A673 (cell line): Measurements from ENCODE around the gene ZNF717. TPM values are rescaled to one million over a fixed set of nuclear protein-coding genes. Genes with fewer than 3 reads are reported as not detected.
"Not testable (repeated sequence)": the region's sequence is repeated elsewhere in the genome, so short reads cannot be mapped to it uniquely, and the experiment has no call there.

Experiments used
- Bru-seq: library from RNA; stranded (reverse); fragments of 400-500 nt; gene quantifications from one replicate; lab custom pipeline; 2021; lab: Mats Ljungman, UMichigan
- BruChase-seq, 2 experiments: library from RNA; stranded (reverse); fragments of 400-500 nt; gene quantifications; one replicate each; lab custom pipeline; 2021; lab: Mats Ljungman, UMichigan
- BruUV-seq: library from RNA; stranded (reverse); fragments of 400-500 nt; replicated peaks from 2 replicates; lab custom pipeline; 2021; lab: Mats Ljungman, UMichigan
- CTCF ChIA-PET: fragments of 300-600 bp; sonication (Branson Sonifier 250); formaldehyde crosslinking; loops from one replicate; lab custom pipeline; 2022; ENCODE audit warnings: antibody characterized with exemption; lab: Charles Lee
- POLR2A ChIA-PET: fragments of 300-600 bp; sonication (Branson Sonifier 250); formaldehyde crosslinking; loops from one replicate; lab custom pipeline; 2022; ENCODE audit warnings: antibody characterized with exemption; ENCODE audit not compliant: low non-redundant PET; lab: Charles Lee
- DNase-seq: peaks from one replicate; pipeline ENCODE4 v3.0.0-alpha.2; 2015; ENCODE audit warnings: low spot score
- H3K27ac ChIP-seq: fragments of 200-600 bp; sonication (generic); 2 replicates; pipeline ENCODE4 v1.5.1; 2016; ENCODE audit warnings: mixed run types, low read depth, mild to moderate bottlenecking, mixed read lengths, antibody characterized with exemption, low read length; ENCODE audit not compliant: poor library complexity, severe bottlenecking
- H3K27me3 ChIP-seq: fragments of 200-600 bp; sonication (generic); replicated peaks from 2 replicates; pipeline ENCODE4 v1.6.1; 2017; ENCODE audit warnings: mixed run types, low read depth, mild to moderate bottlenecking, mixed read lengths, antibody characterized with exemption, low read length; ENCODE audit not compliant: insufficient read depth, poor library complexity
- H3K36me3 ChIP-seq: fragments of 200-600 bp; sonication (generic); 2 replicates; pipeline ENCODE4 v1.6.1; 2016; ENCODE audit warnings: mixed run types, mild to moderate bottlenecking, mixed read lengths, antibody characterized with exemption, low read length; ENCODE audit not compliant: insufficient read depth, poor library complexity, severe bottlenecking
- H3K4me1 ChIP-seq: fragments of 200-600 bp; sonication (generic); 2 replicates; pipeline ENCODE4 v1.6.1; 2017; ENCODE audit warnings: mixed run types, mild to moderate bottlenecking, mixed read lengths, antibody characterized with exemption, low read length; ENCODE audit not compliant: insufficient read depth, poor library complexity, severe bottlenecking
- H3K4me3 ChIP-seq: fragments of 200-600 bp; sonication (generic); 2 replicates; pipeline ENCODE4 v1.5.1; 2016; ENCODE audit warnings: low read depth, mixed run types, mild to moderate bottlenecking, mixed read lengths, low read length; ENCODE audit not compliant: poor library complexity, severe bottlenecking
- H3K9me3 ChIP-seq: fragments of 200-600 bp; sonication (generic); 2 replicates; pipeline ENCODE4 v1.6.1; 2016; ENCODE audit warnings: mixed run types, low read depth, mild to moderate bottlenecking, mixed read lengths, antibody characterized with exemption, low read length; ENCODE audit not compliant: poor library complexity, severe bottlenecking
- intact Hi-C: fragments of 100-400 bp; cut with micrococcal nuclease; formaldehyde crosslinking; loops from one replicate; pipeline ENCODE4 v1.10.0; 2022; ENCODE audit not compliant: unreplicated experiment
- long read RNA-seq: library from polyadenylated mRNA; stranded (forward); transcript quantifications from one replicate; pipeline ENCODE4 v2.0.0, GENCODE V29; 2022
- total RNA-seq: library from RNA; stranded (reverse); gene quantifications from 2 replicates; pipeline ENCODE4 v1.2.3, GENCODE V29; 2021
- TF ChIP-seq, protein P1 (sequence below): fragments of 300-800, 200-600 bp; sonication (generic); conservative IDR thresholded peaks from 2 replicates; pipeline ENCODE4 v1.5.1; 2017; ENCODE audit warnings: low read depth, mild to moderate bottlenecking, antibody characterized with exemption, low read length, moderate library complexity, mixed read lengths

The ZNF717 gene
- total RNA-seq (9.4 and 10.5 TPM in 2 replicates), Bru-seq, nascent RNA (percentile 60 among the genes with signal in this experiment), BruChase-seq, experiment 1, labeled RNA remaining after a 2-hour chase (percentile 65 among the genes with signal in this experiment), BruChase-seq, experiment 2, labeled RNA remaining after a 6-hour chase (percentile 56 among the genes with signal in this experiment)
- long read RNA-seq, partial matches to known transcripts = 0 of 4 reads
- long read RNA-seq, other reads (novel, unspliced or antisense) = 4 of 4 reads

DNA sequence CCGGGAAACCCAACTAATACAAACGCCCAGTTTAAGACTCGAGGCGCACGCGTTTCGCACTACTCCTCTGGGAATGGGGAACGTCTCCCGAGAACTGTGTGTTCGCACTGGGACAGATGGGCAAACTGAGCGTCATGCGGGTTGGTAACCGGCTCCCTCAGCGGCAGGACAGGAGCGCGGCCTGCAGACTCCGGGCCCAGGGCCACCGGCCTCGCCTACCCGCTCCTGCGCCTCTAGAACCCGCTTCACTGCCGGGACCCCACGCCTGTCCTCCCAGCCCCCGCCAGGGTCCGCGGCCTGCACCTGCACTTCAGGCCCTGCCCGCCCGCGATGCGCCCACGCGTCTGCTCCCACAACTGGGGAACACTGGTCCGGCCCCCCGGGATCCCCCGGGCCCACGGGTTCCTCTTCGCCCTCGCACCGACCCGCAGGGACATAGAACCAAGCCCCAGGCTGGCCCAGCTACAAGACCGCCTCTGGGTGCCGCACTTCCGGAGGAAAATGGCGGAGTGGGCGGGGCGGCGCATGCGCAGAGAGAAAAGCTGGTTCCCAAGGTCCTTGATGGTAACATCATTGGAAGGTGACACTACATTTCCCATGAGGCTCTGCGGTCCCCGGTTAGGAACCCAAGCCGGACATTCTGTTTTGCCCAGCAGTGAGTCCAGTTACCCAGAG, at the start of gene ZNF717:
Gene ZNF717 (minus strand): TSS at position 469 of the 675 bp plus-strand sequence. CDS start 2,187 bp downstream, outside the sequence.
- TSS peak; percentile 59 for BruUV-seq
- H3K27me3 ChIP-seq, CTCF ChIA-PET, H3K4me1 ChIP-seq, H3K9me3 ChIP-seq, H3K36me3 ChIP-seq, intact Hi-C loops, POLR2A ChIA-PET: not testable (repeated sequence)
- peak within 1 kb of the TSS; percentile 53 for H3K4me3 ChIP-seq
- peak within 1 kb of the TSS; percentile 71 for H3K27ac ChIP-seq
- peak; percentile 77 for DNase-seq

DNA sequence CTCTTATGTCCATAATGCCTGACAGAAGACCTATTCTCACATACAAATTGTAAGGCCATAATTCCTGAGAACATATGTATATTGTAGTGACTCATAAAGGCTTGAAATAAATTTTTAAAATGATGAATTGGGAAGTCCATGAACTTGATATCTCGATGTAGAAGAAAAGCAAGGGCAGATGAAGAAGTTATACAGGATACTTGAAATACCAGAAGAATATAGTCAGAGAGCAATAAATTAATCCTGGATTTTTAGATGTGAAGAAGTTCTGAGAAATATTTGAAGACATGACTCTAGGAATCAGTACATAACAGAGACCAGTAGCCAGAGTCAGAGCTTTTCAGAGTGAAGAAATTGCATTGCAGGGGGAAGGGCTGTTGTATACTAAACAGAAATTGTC, 45.7 kb upstream of the ZNF717 start:
- CTCF ChIA-PET, DNase-seq: not testable (repeated sequence)

DNA sequence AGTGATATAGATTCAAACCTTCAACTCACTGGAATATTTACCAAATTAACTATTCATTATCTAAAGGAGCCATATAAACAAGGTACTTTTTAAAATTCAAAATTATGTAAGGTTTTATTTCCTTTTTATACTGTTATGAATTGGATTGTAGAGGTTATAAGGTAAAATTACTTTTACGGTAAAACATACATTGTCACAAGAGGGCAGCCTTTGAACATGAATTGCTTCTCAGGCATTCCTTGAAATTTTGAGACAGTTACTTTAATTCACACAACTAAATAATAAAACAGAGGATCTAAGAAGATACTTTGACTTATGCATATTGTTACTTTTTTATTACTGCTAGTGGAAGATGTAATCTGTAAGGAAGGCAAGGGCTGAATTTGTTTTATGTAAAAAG, 32.7 kb upstream of the ZNF717 start:
- intact Hi-C loops = loop anchor here (5.0 to 10.0 kb wide), 3 partner anchors 229 to 757 kb away; no protein-coding TSS in a partner anchor
- H3K9me3 ChIP-seq, H3K27ac ChIP-seq, H3K4me1 ChIP-seq, H3K27me3 ChIP-seq, H3K4me3 ChIP-seq, H3K36me3 ChIP-seq, BruUV-seq, POLR2A ChIA-PET: not testable (repeated sequence)
- DNase-seq = peak; percentile 4
- CTCF ChIA-PET = interaction anchor here (0.7 kb wide), 1 partner anchor 899 kb away, joined by 3 read pairs; no protein-coding TSS in a partner anchor
- TF ChIP-seq, protein P1, sequence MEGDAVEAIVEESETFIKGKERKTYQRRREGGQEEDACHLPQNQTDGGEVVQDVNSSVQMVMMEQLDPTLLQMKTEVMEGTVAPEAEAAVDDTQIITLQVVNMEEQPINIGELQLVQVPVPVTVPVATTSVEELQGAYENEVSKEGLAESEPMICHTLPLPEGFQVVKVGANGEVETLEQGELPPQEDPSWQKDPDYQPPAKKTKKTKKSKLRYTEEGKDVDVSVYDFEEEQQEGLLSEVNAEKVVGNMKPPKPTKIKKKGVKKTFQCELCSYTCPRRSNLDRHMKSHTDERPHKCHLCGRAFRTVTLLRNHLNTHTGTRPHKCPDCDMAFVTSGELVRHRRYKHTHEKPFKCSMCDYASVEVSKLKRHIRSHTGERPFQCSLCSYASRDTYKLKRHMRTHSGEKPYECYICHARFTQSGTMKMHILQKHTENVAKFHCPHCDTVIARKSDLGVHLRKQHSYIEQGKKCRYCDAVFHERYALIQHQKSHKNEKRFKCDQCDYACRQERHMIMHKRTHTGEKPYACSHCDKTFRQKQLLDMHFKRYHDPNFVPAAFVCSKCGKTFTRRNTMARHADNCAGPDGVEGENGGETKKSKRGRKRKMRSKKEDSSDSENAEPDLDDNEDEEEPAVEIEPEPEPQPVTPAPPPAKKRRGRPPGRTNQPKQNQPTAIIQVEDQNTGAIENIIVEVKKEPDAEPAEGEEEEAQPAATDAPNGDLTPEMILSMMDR = 0 out of 2 replicates have a peak, but pooled peaks have one; percentile 30

More for the DNA sequence above, 45.7 kb upstream of the ZNF717 start:
- intact Hi-C loops, H3K4me3 ChIP-seq, H3K36me3 ChIP-seq, H3K4me1 ChIP-seq, POLR2A ChIA-PET, BruUV-seq, H3K27ac ChIP-seq, H3K9me3 ChIP-seq, H3K27me3 ChIP-seq: not testable (repeated sequence)

DNA sequence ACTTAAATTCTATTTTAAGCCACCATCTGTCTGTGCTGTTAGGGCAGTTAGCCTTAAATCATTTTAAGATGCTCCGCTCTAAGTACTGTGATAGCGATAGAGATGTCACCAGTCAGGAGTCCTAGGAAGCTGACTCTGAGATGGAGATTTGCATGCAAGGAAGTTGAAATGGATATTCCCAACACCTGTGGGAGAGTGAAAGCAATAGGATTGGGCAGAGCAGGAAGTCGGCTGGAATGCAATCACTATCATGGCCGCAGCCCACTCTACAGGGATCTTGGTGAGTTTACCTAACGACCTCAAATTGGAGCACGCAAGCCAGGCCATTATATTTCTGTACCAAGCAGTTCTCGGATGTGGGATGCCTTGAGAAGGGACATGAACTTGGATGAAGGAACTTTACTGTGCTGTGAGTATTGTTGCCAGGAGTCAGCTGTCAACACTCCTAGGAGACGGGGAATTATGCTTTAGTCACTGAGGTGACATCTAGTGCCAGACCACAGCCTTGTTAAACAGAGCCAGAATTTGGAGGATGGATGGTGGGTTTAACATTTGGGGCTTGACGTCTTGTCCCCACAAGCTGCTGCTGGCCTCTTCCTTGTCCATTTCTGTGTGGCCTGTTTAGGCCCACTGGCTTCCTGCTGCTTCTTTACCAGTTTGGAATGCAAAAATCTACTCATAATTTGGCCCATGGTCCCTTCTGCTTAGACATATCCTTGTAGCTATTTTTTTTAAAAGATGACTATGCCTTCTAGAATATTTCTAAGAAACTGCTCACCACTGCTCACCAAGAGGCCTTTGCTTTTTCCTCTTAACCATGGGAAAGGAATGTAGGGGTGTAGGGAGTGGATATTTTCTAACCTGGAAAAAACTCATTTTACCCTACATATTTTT, 31.2 kb upstream of the ZNF717 start:
- H3K4me3 ChIP-seq, H3K27ac ChIP-seq, H3K9me3 ChIP-seq, DNase-seq, POLR2A ChIA-PET, H3K4me1 ChIP-seq, BruUV-seq, H3K36me3 ChIP-seq, H3K27me3 ChIP-seq, CTCF ChIA-PET: not testable (repeated sequence)
- intact Hi-C loops = loop anchor here (5.0 to 10.0 kb wide), 3 partner anchors 231 to 758 kb away; no protein-coding TSS in a partner anchor
